Lower leg skin (tissue), 3 donors: ENCODE data around the gene MAN2A2.

Source experiments
- POLR2A ChIP-seq, 2 donors: fragments of 450-650 bp; IDR thresholded peaks; one replicate each; pipeline ENCODE4 v1.6.1; 2016 to 2017; ENCODE audit warnings: antibody characterized with exemption in 2 of 2, mild to moderate bottlenecking in 1 of 2, moderate library complexity in 1 of 2
- TF ChIP-seq, protein P1 (sequence below), 3 donors: fragments of 450-650 bp; IDR thresholded peaks; one replicate each; pipeline ENCODE4 v1.5.1; 2016; ENCODE audit warnings: antibody characterized with exemption in 3 of 3, mild to moderate bottlenecking in 3 of 3, moderate library complexity in 2 of 3

- TF ChIP-seq, protein P1, sequence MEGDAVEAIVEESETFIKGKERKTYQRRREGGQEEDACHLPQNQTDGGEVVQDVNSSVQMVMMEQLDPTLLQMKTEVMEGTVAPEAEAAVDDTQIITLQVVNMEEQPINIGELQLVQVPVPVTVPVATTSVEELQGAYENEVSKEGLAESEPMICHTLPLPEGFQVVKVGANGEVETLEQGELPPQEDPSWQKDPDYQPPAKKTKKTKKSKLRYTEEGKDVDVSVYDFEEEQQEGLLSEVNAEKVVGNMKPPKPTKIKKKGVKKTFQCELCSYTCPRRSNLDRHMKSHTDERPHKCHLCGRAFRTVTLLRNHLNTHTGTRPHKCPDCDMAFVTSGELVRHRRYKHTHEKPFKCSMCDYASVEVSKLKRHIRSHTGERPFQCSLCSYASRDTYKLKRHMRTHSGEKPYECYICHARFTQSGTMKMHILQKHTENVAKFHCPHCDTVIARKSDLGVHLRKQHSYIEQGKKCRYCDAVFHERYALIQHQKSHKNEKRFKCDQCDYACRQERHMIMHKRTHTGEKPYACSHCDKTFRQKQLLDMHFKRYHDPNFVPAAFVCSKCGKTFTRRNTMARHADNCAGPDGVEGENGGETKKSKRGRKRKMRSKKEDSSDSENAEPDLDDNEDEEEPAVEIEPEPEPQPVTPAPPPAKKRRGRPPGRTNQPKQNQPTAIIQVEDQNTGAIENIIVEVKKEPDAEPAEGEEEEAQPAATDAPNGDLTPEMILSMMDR (IDR thresholded peaks at IDR 0.05) = no peak
- TF ChIP-seq POLR2A (IDR thresholded peaks at IDR 0.05) = no peak
Observed at GRCh38 chr15:90881181-90881977, 21.7 kb upstream of the MAN2A2 start.
